DMS53 treated with DMSO at 0.1 percent for 48 hours (cell line): Measurements from ENCODE around the gene OSTN.
"Not testable (repeated sequence)": the region's sequence is repeated elsewhere in the genome, so short reads cannot be mapped to it uniquely, and the experiment has no call there.

ENCODE experiments used
- DNase-seq: peaks from one replicate; lab custom pipeline; 2025; ENCODE audit not compliant: unreplicated experiment; lab: John Stamatoyannopoulos, UW

The OSTN gene

GRCh38 chr3:191198932-191199331 is at the start of gene OSTN:
OSTN (plus strand) TSS chr3:191199241; CDS start chr3:191212533, 13,292 bp downstream.
- no peak for DNase-seq

GRCh38 chr3:191151653-191152052 is 47.4 kb upstream of the OSTN start:
- DNase-seq, result no peak

GRCh38 chr3:191154827-191155226 is 44.2 kb upstream of the OSTN start:
- no peak for DNase-seq

DNA sequence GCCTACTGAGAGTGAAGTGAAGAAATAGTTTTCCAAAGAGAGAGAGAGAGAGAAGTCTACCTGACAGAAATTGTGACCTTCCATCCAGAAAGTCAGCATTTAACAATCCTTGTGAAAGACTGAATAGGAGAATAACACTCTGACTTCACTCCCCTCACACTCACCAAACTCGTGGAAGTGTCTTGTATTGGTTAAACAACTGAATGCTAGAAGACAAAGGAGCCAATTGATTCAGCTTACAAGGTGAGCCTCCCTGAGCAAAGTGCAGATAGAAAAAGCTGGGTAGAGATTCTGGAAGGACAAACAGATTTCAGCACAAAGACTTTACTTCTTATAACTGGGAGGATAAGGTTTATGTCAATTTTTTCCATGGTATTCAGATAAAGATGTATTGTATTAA is 40.8 kb upstream of the OSTN start:
- DNase-seq, result no peak

DNA sequence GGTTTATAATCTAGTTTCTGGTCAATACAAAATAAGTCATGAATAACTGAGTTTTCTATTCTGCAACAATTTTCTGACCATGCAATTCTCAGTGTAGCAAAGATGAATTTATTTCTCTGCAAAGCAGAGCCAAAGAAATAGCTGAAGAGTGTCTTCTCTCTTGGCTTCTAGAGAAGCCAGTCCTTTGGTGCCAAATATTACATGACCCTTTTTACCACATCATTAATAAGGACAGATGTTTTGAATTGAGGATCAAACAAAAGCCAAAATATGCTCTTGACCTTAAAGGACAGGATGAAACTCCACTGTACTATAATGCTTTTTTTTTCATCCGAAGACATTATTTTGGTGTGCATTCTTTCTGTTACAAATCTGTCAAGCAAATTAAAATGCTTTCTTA is 40.2 kb upstream of the OSTN start:
- DNase-seq, result no peak

GRCh38 chr3:191165802-191166201 is 33.2 kb upstream of the OSTN start:
- DNase-seq, result no peak

GRCh38 chr3:191166368-191166767 is 32.7 kb upstream of the OSTN start:
- DNase-seq, result no peak

GRCh38 chr3:191169566-191169965 is 29.5 kb upstream of the OSTN start:
- DNase-seq, result no peak

DNA sequence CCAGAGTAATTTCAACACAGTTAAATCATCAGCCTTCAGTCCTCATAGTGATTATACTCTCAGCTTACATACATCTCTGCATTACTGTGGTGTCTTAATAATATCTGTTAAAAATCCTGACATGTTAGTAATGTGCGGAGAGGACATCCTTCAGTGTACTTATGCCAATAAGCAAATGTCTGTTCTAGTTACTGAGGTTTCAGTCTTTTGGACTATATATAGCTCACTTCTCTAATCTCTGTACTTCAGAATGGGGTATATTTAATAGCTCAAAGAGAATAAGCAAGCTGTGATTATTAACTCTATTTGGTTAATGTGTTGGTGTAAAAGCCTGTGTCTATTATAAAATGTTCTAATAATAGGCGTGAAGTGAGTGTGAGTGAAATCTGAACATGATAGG is 28.9 kb upstream of the OSTN start:
- no peak for DNase-seq

DNA sequence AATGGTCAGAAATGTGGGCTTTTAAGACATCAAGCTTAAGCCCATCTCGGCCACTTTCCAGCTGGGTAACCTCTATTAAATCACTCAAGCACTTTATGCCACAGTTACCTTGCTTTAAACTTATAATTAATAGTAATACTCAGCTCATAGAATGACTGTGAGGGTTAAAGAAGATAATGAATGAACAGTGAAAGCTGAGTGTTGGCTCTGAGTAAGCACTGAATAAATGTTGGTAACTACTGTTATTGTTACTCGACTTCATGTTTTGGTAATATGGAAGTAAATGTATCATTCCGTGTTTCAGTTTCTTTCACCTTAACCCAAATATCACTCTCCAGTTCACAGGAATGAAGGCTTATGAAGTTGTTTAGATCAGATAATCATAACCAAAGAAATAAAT is 23.9 kb upstream of the OSTN start:
- DNase-seq, result no peak

DNA sequence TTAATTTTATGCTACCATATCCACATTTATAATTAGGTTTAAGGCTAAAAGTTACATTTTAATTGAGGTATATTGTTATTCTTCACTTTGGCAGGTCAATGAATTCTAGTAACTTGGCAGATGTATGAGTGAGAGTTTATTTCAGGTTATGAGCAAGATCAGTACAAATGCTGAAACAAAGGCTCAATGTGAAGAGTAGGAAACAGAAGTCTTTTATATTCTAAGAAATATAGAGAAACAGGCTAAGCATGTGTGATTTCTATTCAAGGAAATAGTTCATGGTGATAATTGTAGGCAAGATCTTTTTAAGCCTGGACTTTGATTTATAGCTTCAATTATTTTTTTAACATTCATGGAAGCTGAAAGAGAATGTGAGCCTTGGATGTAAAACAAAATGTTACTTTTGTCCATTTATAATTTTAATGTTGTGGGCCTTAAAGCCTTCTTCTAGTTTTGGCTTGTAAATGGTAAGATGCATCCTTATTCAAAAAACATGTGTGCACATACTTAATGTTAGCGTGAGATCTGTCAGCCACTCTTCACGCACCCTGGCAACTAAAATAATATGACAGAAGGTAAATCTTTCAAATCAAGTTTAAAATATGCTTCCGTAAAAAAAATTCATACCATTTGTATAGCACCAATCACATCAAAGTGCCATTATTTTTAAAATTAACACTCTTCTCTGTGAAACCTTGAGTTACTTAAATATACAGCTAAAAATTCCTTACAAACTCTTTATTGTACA is 22.8 kb upstream of the OSTN start:
- no peak for DNase-seq

DNA sequence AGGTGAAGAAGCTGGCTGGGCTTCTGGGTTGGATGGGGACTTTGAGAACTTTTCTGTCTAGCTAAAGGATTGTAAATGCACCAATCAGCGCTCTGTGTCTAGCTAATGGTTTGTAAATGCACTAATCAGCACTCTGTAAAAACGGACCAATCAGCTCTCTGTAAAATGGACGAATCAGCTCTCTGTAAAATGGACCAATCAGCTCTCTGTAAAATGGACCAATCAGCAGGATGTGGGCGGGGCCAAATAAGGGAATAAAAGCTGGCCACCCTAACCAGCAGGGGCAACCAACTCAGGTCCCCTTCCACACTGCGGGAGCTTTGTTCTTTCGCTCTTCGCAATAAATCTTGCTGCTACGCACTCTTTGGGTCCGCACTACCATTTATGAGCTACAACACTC is 13.7 kb upstream of the OSTN start:
- DNase-seq, result not testable (repeated sequence)

DNA sequence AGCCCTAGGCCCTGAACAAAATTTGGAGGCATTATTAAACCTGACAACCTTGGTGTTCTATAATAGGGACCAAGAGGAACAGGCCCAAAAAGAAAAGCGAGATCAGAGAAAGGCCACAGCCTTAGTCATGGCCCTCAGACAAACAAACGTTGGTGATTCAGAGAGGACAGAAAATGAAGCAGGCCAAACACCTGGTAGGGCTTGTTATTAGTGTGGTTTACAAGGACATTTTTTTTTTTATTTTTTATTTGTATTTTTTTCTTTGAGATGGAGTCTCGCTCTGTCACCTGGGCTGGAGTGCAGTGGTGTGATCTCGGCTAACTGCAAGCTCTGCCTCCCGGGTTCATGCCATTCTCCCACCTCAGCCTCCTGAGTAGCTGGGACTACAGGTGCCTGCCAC is 10.8 kb upstream of the OSTN start:
- peak; percentile 0 for DNase-seq

- DNase-seq, result not testable (repeated sequence)
Observed at GRCh38 chr3:191192270-191192669, 6.8 kb upstream of the OSTN start.

GRCh38 chr3:191192941-191193340 is 6.1 kb upstream of the OSTN start:
- DNase-seq, result no peak

- no peak for DNase-seq
Observed at GRCh38 chr3:191197761-191198306, 1.2 kb upstream of the OSTN start.

DNA sequence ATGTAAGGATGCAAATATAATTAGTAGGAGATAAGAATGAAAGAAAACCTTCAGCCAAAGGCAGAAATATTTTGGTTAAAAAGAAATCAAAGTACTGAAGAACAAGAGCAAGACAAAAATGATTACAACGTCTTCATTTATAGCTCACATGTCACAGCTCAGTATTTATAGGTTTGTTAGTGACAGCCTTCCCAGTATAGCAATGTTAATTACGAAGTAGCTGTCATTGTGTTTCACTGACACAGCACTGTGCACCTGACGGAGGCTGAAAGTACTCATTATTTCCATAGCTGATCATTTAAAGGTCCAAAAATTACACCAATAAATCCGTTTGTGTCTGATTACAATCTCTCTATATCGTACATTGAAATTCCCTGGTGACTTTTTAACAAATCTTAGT is 561 bp upstream of the OSTN start:
- DNase-seq, result no peak

- no peak for DNase-seq
Observed at GRCh38 chr3:191210032-191210431, 11.0 kb downstream of the OSTN start.

GRCh38 chr3:191216510-191216909 is 17.5 kb downstream of the OSTN start:
- DNase-seq, result no peak

GRCh38 chr3:191217301-191217700 is 18.3 kb downstream of the OSTN start:
- DNase-seq, result no peak

DNA sequence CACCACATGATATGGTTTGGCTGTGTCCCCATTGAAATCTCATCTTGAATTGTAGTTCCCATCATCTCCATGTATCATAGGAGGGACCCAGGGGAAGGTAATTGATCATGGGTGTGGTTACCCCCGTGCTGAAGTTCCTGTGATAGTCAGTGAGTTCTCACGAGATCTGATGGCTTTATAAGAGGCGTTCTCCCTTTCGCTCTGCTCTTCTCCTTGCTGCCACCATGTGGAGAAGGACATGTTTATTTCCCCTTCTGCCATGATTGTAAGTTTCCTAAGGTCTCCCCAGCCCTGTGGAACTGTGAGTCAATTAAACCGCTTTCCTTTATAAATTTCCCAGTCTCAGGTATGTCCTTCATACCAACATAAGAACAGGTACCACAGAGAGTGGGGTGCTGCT is 21.9 kb downstream of the OSTN start:
- DNase-seq, result no peak

DNA sequence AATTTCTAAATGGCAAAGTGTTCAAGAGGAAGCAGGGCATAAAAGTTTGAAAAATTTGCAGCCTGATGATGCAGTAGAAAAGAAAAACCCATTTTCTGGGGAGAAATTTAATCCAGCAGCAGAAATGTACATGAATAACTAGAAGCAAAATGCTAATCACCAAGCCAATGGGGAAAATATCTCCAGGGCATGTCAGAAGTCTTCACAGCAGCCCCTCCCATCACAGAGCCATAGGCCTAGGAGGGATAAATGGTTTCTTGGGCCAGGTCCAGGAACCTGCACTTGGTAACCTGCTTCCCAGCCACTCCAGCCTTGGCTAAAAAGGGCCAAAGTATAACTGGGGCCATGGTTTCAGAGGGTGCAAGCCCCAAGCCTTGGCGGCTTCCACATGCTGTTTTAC is 22.6 kb downstream of the OSTN start:
- no peak for DNase-seq

- no peak for DNase-seq
Observed at GRCh38 chr3:191227541-191227940, 28.5 kb downstream of the OSTN start.
